ENCODE data around the gene HSBP1L1.

The HSBP1L1 gene

DNA sequence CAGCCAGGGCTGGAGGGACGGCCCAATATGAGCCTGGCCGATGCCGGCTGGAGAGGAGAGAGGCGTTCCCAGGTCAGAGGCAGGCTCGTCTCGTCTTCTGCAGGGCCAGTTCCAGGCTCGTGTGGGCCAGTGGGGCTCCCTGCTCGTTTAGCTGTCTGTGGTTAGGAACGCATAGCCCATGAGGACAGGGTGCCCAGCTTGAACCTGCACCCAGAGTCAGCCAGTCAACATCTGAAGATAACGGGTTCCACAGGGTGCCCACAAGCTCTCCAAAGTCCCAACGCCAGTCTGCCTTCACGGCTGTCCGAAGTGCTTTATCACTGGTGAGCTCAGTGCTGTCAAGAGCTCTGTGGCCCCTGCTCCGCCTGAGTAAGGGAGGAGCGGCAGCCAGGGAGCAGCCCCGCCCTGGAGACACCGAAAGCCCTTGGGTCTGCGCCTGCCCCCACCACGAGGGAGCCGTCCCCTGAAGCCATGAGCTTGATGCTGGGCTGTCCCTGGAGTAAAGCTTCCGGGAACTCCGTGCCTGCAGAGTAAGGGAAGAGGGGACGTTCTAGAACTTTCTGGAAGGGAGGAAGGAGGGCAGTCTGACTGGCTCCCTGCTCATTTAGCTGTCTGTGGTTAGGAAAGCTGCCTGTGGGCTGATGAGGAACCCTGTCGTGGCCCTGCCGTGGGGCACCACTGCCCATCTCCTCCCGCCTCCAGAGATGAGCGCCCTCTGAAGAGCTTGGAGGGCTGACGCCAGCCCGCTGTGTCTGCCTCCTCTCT lies 2.7 kb upstream of the HSBP1L1 start:
- DNase-seq: no peak

DNA sequence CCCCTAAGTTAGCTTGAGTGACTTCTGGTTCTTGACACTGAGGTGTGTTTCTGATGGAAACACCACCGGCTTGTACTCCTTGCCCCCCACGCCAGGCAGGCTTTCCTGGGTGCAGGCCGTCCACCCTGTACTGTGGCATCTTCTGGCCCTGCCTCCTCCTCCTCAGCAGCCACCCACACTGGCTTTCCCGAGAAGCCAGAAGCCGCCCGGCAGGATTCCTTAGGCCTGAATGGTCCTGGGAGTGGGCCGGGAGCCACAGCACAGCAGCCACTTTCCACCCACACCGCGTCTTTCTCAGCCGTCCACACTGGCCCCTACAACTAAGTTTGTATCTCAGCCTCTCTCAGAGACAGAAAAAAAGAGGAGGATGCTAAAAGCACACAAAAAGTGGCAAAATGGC lies 2.1 kb upstream of the HSBP1L1 start:
- DNase-seq: no peak

DNA sequence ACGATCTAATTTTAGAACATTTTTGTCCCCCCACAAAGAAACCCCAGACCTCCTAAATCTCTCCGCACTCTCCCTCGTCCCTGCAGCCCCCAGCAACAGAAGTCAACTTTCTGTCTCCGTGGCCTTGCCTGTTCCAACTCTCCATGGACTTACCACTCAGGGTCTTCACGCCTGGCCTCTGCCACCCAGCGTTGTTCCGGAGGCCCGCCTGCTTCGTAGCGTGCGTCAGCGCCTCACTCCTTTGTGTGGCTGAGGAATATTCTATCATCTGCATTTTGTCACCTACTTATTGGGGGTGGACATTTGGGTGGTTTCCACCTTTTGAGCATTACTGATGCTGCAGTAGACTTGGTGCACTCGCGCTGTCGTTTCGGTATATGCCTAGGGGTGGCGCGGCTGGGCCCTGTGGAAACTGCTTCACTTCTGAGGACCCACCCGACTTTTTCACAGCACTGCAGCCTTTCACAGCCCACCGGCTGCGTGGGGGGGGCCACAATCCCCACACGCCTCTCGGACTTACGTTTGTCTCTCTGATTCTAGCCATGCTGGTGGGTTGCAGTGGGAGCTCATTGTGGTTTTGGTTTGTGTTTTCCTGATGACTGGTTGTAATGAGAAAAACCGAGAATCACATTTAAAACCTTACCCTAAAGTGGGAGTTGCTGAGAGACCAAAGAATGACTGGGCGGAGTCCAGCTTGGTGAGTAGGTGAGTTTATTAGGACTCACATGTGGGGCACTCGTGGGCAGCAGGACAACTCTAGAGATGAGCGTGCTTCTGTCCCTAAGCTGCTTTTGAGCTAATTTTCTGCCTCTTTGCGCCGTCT lies 1.4 kb upstream of the HSBP1L1 start:
- DNase-seq: no peak

DNA sequence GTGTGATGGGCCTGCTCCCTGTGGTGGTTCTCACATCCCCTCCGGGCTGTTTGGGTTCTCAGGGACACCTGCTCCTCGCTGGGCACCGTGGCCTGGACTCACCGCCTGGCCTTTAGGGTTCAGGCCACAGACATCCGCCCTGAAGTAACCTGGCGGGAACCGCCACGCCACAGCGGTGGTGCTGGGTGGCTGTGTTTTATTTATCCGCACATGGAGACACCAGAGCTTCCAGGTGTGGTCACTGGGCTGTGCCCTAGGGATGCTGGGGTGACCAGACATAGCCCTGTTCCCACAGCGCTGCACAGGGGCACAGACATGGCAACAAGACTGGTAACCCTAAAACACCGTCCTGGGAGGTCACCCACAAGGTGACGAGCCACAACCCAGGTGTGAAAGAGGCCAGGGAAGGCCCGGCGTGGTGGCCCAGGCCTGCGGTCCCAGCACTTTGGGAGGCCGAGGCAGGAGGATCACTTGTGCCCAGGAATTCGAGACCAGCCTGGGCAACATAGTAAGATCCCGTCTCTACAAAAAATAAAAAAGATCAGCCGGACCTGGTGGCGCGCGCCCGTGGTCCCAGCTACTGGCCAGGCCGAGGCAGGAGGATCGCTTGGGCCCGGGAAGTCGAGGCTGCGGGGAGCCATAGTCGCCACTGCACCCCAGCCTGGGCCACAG lies 649 bp upstream of the HSBP1L1 start:
- DNase-seq: no peak

DNA sequence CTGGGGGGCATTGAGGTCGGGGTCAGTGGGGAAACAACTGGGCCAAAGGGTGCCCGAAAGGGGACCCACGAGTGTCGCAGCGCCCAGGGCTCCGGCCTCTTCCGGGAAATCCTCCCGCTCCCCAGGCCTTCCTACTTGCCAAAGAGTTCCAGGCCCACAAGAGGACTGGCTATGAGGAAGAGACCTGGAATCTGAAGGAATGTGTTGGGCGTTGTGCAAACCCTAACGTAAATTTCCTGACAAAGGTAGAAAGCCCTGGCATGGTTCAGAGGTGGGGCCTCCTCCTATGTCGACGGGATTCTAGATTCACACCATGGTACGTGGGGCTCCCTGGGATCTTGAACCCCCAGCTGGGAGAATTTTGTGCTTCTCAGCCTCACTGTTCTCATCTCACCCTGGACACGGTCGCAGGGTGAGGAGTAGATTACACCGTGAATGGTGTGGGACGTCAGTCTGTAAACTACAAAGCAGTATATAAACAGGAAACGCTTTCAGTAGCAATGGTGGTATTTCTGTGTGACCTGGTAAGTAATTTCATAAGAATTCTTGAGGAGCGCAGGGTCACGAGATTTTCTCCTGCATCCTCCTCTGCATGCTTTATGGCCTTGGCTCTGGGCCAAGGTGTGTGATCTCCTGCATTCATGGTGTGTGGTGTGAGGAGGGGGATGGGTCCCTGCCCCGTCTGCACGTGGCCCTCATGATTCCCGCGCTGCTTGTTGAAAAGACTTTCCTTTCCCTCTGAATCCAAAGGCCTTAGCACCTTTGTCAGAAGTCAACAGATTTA lies 868 bp downstream of the HSBP1L1 start:
- DNase-seq: no peak

DNA sequence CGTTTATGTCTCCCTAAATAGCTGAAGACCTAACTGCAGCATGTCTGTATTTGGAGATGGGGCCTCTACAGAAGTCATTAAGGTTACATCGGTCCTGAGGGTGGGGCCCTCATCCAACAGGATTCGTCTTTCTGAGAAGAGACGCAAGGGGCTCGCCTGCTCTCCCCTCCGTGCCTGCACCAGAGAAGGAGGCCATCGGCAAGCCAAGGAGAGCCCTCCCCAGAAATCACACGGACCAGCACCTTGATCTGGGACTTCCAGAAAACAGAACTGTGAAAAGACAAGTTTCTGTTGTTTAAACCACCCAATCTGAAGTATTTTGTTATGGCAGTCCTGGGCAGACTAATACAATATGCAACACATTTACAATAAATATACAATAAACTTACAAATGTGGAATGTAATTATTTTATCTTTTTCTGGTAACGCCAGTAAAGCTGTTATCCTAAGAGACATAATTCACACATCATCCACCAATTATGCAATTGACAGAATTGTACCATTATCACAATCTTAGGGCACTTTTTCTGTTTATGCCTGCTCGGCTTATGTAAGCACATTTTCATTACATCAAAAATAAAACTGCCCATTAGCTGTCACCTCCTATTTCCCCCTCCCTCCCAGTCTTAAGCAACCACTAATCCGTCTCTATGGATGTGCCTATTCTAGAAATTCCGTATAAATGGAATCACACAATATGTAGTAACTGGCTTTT lies 6.1 kb downstream of the HSBP1L1 start:
- DNase-seq: no peak

DNA sequence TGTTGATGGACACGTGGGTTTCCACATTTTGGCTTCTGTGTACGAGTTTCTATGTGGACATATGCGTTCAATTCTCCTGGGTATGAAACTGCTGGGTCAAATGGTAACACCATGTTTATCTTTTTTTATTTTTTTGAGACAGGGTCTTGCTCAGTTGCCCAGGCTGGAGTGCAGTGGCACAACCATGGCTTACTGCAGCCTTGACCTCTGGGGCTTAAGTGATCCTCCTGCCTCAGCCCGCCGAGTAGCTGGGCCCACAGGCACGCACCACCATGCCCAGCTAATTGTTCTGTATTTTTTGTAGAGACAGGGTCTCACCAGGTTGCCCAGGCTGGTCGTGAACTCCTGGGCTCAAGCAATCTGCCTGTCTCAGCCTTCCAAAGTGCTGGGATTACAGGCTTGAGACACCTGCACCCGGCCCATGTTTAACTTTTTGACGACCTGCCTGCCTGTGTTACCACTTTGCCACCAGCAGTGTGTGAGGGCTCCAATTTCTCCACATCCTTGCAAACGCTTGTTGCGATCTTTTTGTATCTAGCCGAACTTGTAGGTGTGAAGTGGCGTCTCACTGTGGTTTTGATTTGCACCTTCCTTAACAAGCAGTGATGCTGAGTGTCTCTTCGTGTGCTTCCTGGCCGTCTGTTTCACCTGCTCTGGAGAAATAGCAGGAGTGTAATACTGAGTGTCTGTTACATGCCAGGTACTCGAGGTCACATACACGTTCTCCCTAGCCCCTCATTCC lies 6.9 kb downstream of the HSBP1L1 start:
- no peak for DNase-seq

DNA sequence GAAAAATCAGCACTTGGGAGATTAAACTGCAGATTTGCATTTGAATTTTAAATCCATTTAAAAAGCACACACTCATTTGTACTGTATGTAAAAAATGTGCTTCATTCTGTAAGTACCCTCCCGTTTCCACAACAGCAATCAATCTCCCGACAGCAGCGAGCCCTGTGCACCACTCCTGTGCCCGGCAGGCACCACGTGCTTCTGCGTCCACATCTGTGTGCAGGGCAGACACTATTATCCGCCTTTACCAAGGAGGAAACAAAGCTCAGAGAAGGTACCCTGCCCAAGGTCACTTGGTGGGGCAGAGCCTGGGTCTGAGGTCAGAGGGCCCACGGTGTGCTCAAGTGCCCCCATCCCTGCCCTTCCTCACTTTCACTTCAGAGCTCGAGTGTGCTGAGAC lies 7.5 kb downstream of the HSBP1L1 start:
- no peak for DNase-seq

DNA sequence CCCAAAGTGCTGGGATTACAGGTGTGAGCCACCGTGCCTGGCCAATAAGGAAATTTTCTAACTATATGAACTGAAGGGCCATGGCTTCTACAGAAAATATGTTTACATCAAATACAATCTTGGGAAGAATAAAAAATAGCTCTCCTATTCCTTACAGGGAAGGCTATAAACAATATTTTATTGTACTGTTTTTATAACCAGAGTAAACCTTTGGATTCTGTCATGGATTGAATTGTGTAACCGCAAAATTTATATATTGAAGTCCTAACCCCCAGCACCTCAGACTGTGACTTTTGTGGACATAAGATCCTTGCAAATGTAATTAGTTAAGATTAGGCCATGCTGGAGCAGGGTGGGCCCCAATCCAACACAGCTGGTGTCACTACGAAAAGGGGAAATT lies 8.3 kb downstream of the HSBP1L1 start:
- no peak for DNase-seq

DNA sequence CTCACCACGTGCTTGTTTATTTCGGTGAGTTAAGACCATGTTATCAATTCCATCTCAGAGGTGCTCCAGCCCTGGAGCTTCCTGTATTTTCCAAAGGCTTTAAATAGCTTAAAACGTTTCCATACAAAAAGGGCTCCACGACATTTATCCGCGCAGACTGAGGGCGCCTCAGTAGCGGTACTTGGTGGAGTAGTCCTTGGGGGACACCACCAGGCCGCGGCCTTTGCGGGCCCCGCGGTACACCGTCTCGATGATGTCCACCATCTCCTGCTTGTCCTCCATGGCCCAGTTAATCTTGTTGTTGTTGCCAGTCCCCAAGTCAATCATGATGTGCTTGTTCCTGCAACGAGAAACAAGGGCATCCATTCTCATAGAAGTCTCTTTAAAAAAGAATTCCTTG lies 9.1 kb downstream of the HSBP1L1 start:
- DNase-seq: no peak

DNA sequence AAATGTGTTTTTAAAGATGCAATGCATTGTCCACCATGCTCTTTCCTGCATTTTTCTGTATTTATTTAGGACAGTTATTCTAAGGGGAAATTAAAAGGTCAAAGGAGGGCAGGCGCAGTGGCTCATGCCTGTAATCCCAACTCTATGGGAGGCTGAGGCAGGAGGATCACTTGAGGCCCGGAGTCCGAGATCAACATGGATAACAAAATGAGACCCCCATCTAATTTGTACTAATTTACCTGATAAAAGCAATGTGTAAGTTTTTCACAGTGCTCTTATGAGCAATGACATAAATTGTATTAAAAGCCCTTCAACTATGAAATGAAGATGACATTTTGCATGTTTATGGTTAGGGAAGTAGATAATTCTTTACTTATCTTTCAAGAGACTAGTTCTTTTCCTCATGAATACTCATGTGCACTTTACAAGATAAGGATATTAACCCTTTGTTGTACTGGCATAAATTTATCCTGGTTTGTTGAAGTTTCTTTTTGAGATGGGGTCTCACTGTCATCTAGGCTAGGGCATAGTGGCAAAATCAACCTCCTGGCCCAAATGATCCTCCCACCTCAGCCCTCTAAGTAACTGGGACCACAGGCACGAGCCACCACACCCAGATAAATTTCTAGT lies 9.7 kb downstream of the HSBP1L1 start:
- no peak for DNase-seq

DNA sequence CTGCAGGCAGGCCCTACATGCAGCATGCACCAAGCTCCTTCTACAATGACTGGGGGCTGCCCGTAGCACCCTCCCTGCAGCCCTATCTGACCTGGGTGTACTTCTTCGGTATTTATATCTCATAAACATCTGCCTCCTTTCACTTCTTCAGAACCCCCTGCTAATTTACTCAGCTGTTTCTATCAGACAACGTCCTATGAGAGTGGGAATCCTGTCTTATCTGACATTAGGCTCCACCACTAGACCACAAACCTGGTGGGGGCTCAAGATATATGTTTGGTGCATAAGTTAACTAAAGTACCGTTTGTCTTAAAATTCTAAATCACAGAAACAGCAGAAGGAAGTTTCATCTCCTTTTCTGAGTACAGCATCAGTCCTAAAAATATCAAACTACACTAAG lies 10.6 kb downstream of the HSBP1L1 start:
- DNase-seq: no peak

DNA sequence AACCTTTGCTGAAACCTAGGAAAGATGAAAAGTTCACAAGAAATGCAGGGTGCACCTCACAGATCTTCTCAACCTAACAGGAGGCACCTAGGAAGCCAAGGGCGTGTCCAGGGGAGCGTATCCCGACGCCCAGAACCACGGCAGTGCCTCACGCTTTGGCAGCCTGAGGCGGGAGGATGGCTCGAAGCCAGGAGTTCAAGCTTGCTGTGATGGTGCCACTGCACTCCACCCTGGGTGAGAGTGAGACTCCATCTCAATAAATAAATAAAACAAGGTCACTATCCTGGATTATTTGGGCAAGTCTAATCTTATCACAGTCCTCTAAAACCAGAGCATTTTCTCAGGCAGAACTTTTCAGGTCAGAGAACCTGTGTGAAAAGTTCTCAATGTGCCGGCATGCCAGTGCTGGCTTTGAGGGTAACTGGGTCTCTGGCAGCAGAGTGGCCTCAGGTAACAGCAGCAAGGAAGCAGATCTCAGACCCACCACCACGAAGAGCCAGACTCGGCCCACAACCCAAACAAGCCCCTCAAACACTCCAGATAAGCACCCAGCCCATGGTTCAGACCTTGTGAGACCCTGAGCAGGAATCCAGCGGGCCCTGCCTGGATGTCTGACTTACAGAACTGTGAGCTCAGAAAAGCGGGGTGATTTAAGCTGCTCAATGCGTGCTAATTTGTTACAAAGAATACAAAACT lies 11.7 kb downstream of the HSBP1L1 start:
- DNase-seq: no peak

DNA sequence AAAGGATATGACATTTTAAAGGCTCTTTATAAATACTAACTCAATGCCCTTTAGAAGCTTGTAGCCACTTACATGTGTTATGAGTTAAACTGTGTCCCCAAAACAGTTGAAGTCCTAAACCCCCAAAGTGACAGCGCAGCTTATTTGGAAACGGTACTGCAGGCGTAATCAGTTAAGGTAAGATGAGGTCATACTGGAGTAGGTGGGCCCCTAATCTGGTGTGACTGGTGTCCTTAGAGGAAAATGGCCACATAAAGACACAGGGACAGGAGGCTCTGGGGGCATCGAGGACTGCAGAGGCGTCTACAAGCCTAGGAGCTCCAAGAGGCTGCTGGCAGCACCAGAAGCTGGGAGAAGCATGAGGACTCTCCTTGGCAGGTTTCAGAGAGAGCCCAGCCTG lies 15.4 kb downstream of the HSBP1L1 start:
- no peak for DNase-seq

DNA sequence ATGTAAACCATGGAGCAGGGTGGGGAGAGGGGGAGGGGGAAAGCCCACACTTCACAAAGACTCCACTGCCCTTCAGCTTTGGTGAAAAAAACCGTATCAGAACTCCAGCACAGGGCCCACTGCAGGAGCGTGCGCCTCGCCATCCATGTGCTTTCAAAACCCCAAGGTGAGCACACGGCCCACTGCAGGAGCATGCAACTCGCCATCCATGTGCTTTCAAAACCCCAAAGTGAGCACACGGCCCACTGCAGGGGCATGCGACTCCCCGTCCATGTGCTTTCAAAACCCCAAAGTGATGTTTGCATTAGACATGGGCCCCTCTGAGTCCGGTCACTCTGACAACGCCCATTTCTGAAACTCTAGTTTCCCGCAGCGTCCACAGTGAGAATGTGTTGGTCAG lies 16.1 kb downstream of the HSBP1L1 start:
- DNase-seq: no peak

DNA sequence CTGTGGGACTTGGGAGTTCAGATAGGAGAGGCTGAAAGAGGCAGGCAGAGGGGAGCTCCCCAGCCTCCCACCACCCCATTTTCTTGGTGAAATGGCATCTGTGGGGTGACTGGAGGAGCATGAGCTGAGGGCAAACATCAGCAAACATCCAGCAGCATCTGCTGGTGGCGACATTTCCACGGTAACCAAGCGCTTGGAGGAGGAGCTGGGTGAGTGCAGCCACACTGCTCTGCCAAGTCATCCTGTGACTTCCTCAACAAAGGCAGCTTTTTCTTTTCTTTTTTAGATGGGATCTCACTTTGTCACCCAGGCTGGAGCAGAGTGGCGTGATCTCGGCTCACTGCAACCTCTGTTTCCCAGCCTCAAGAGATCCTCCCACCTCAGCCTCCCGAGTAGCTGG lies 18.3 kb downstream of the HSBP1L1 start:
- no peak for DNase-seq

DNA sequence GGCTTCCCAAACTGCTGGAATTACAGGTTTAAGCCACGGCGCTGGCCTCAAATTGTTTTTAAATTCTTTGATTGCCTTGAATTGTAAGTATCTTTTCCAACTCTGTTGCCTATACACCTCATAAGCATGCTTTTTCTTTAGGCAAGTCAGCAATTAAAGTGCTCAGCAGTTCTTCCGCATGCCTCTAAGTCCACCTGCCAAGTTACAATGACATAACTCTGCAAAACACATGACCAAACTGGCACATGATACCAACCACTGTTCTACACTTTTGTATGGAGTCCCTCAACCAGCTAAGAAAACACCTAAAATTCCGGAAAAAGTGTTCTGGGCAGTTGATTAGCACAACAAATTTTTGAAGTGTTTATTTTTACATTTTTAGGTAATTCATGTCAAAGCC lies 18.8 kb downstream of the HSBP1L1 start:
- DNase-seq: no peak

DNA sequence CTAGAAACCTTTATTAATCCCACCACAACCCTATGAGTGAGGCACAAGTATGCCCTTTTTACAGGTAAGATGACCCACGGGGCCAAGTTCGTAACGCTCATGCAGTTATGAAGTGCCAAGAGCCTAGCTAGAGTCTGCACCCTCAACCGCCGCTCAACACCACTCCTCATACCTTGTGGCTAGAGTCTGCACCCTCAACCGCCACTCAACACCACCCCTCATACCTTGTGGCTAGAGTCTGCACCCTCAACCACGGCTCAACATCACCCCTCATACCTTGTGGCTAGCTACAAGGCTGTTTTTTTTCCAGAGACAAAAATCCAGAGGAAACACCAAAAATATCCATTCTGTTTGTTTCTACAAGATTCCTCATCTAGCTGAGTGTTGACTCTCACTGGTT lies 19.4 kb downstream of the HSBP1L1 start:
- DNase-seq: no peak

DNA sequence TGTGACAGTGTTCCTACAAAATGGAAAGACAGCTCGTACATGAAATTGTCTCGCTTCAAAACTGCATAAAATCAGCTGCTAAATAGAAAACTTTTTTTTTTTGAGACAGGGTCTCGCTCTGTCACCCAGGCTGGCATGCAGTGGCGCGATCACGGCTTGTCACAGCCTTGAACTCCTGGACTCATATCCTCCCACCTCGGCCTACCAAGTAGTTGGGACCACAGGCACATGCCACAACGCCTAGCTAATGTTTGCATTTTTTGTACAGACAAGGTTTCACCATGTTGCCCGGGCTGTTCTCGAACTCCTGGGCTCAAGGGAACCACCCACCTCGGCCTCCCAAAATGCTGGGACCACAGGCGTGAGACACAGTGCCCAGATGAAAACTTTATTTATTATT lies 20.7 kb downstream of the HSBP1L1 start:
- no peak for DNase-seq

DNA sequence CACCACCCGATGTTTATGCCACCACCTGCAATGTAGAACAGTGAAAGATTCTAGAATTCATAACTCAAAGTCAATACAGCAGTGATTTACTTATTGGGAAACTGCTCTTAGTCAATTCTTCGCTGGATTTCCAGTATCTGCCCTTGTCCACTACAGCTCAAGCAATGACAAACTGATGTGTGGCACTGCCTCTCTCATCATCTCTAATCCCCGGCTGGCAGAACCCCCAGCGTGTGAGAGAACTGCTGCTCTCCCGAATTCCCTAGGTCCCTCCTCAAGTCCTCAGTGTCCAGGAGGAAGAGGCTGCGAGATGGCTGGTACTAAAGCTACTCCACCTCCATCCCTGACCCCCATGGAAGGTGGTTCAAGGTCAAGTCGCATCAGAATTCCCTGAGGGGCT lies 22.3 kb downstream of the HSBP1L1 start:
- DNase-seq: no peak

DNA sequence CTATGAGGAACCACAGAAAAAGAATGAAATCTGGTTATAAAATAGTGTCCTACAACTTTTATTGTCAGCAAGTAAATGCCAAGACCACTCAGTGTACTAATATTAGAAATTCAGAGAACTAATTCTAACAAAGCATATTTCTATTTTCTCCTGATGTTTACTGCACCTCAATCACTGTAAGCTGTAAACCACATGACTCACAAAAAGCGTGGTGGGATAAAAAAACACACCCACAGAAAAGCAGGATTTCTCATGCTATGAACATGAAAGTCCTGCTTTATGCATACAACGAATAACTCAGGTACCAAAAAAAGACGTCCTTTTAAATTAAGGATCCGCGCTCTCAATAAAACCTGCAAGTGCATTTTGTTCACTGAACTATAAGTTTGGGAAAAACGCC lies 23.1 kb downstream of the HSBP1L1 start:
- DNase-seq: no peak

Data from NCI-H187 treated with DMSO at 0.1 percent for 48 hours (cell line).